Loucy (cell line): ENCODE measurements around the gene TRMT112.

Experiments used
- CTCF ChIP-seq: fragments of 200-600 bp; sonication (generic); conservative IDR thresholded peaks from 2 replicates; pipeline ENCODE4 v1.5.1; 2014; ENCODE audit warnings: mild to moderate bottlenecking, antibody characterized with exemption, low read length
- EZH2phosphoT487 ChIP-seq: fragments of 200-600 bp; IDR thresholded peaks from 2 replicates; pipeline ENCODE4 v1.6.1; 2018; ENCODE audit warnings: antibody characterized with exemption, mild to moderate bottlenecking, moderate library complexity, borderline replicate concordance

- TF ChIP-seq CTCF = no peak
- TF ChIP-seq EZH2phosphoT487 = no peak
Observed at GRCh38 chr11:64323373-64323772, 6.0 kb upstream of the TRMT112 start.
